Stomach (tissue), 9 donors: ENCODE results near the gene NHLRC3. TPM values are rescaled to one million over a fixed set of nuclear protein-coding genes. Genes with fewer than 3 reads are reported as not detected.

Source experiments
- DNase-seq, 2 donors: peaks; one replicate each; pipeline versions ENCODE4 v3.0.0 to v3.0.0-alpha.2; 2013 to 2019
- H3K27ac ChIP-seq, 5 donors: fragments of 200-600 bp in 4 of 5; sonication (generic) in 4 of 5; one replicate each; pipeline ENCODE4 v1.5.1; 2013 to 2019; ENCODE audit warnings: mild to moderate bottlenecking in 1 of 5, moderate library complexity in 1 of 5
- H3K27me3 ChIP-seq, 3 donors: fragments of 200-600 bp; sonication (generic); one replicate each; pipeline ENCODE4 v1.5.1; 2017 to 2019; ENCODE audit warnings: mixed run types in 1 of 3
- H3K36me3 ChIP-seq, 4 donors: fragments of 200-600 bp; sonication (generic); 1 replicate in 3 of 4; 2 replicates in 1 of 4; pipeline ENCODE4 v1.5.1; 2016 to 2019
- H3K4me1 ChIP-seq, 4 donors: fragments of 200-600 bp; sonication (generic); one replicate each; pipeline ENCODE4 v1.5.1; 2016 to 2019
- H3K4me3 ChIP-seq, 4 donors: fragments of 200-600 bp; sonication (generic) in 3 of 4; one replicate each; pipeline ENCODE4 v1.5.1; 2016 to 2019; ENCODE audit warnings: mild to moderate bottlenecking in 1 of 4
- H3K9me3 ChIP-seq, 4 donors: fragments of 200-600 bp; sonication (generic); one replicate each; pipeline ENCODE4 v1.5.1; 2016 to 2019
- CTCF ChIP-seq, 7 experiments: fragments of 450-650 bp in 4 of 7; fragments of 200-600 bp in 3 of 7; sonication (generic) in 3 of 7; IDR thresholded peaks; one replicate each; pipeline ENCODE4 v1.5.1; 2016 to 2019; ENCODE audit warnings: antibody characterized with exemption in 7 of 7, control low read depth in 2 of 7, mild to moderate bottlenecking in 1 of 7
- EP300 ChIP-seq: sonication (generic); formaldehyde crosslinking; IDR thresholded peaks from one replicate; pipeline ENCODE4 v1.6.1; 2017; ENCODE audit warnings: antibody characterized with exemption
- POLR2A ChIP-seq, 4 donors: fragments of 450-650 bp; IDR thresholded peaks; one replicate each; pipeline ENCODE4 v1.6.1; 2016; ENCODE audit warnings: antibody characterized with exemption in 4 of 4, control low read depth in 2 of 4, mild to moderate bottlenecking in 1 of 4, moderate library complexity in 1 of 4
- POLR2AphosphoS5 ChIP-seq, 3 donors: sonication (generic); formaldehyde crosslinking; IDR thresholded peaks; one replicate each; pipeline ENCODE4 v1.6.1; 2016; ENCODE audit warnings: antibody characterized with exemption in 3 of 3
- WGBS, 5 donors: extraction: QIAGEN DNeasy Blood & Tissue Kit in 3 of 5; methylation state at CpG; one replicate each; pipeline versions ENCODE4 v1.1.5 to v1.1.7; 2013 to 2018; 5-methylcytosine and 5-hydroxymethylcytosine counted together
- intact Hi-C: fragments of 100-400 bp; cut with DNase I; formaldehyde crosslinking; loops from one replicate; pipeline ENCODE4 v1.15.1; 2023; ENCODE audit warnings: low total_unique reads
- polyA plus RNA-seq, 3 donors: library from polyadenylated mRNA; stranded (reverse); fragments of 200-250 nt; gene quantifications; one replicate each; pipeline ENCODE4 v1.2.3, GENCODE V29; 2013
- total RNA-seq, 5 donors: library from RNA; depleted of rRNA; stranded (reverse); fragments of >200 nt; gene quantifications; one replicate each; pipeline versions ENCODE4 v1.1.0 to v1.2.3, GENCODE V29; 2014 to 2016
- donor health status: healthy with polysubstance abuse.
- donor health status: Bipolar disorder and iron deficiency.
- donor health status: healthy.

NHLRC3 gene
- total and polyA plus RNA-seq, 8 donors = 4.1 to 74.4 (median 13.9) TPM

DNA sequence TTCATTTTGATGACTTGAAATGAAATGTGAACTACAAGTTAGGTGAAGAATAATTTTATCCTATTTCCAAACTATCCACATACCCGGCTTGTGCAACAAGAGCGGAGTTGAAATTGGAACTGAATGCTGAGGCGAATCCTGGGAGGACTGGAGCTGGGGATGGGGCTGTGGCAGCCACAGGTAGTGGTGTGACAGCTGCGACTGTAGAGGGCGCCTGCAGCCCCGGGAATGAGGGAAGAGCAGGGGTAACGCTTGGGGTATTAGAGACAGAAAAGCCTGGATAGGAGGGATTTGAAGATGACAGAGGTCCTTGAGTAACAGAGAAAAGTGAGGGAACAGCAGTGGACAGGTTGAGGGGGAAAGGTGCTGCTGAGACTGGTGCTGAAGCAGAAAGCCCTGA lies 25.6 kb upstream of the NHLRC3 start:
- no peaks in the 10 kb centered on the region for H3K27me3 ChIP-seq
- no peaks in the 10 kb centered on the region for H3K4me1 ChIP-seq
- intact Hi-C loops = no loop called here
- no peak overlapping the region for H3K4me3 ChIP-seq
- 75 to 85% (median 78%) methylated on average over 7 of the region's 7 CpGs for WGBS, 5 donors
- DNase-seq = no peak
- no peak overlapping the region for H3K27ac ChIP-seq
- H3K9me3 ChIP-seq = no peaks in the 10 kb centered on the region
- peaks cover 49 to 91% (median 87%) of the 10 kb centered on the region in 4 donors for H3K36me3 ChIP-seq
- TF ChIP-seq POLR2A (IDR thresholded peaks at IDR 0.05) (no peak), EP300 (no peak), CTCF (IDR thresholded peaks at IDR 0.05) (no peak), POLR2AphosphoS5 (IDR thresholded peaks at IDR 0.05) (no peak)

- DNase-seq = no peak
- intact Hi-C loops = no loop called here
- no peaks in the 10 kb centered on the region for H3K27me3 ChIP-seq
- no peak overlapping the region for H3K27ac ChIP-seq
- no peak overlapping the region for H3K4me3 ChIP-seq
- H3K4me1 ChIP-seq = no peaks in the 10 kb centered on the region
- TF ChIP-seq EP300 (no peak), POLR2A (IDR thresholded peaks at IDR 0.05) (no peak), CTCF (IDR thresholded peaks at IDR 0.05) (no peak), POLR2AphosphoS5 (IDR thresholded peaks at IDR 0.05) (no peak)
- WGBS, 5 donors = 83 to 91% (median 86%) methylated on average over 5 of the region's 5 CpGs
- H3K9me3 ChIP-seq = no peaks in the 10 kb centered on the region
- peaks cover 49 to 95% (median 92%) of the 10 kb centered on the region in 4 donors for H3K36me3 ChIP-seq
These were observed 24.8 kb upstream of the NHLRC3 start for GRCh38 chr13:39013462-39013861.

- Histone ChIP-seq H3K4me1 (no peaks in the 10 kb centered on the region), H3K27ac (no peak overlapping the region), H3K4me3 (no peak overlapping the region), H3K27me3 (no peaks in the 10 kb centered on the region), H3K36me3 (peaks cover 51 to 99% (median 83%) of the 10 kb centered on the region in 4 donors), H3K9me3 (no peaks in the 10 kb centered on the region)
- TF ChIP-seq POLR2A (IDR thresholded peaks at IDR 0.05) (no peak), CTCF (IDR thresholded peaks at IDR 0.05) (no peak), EP300 (no peak), POLR2AphosphoS5 (IDR thresholded peaks at IDR 0.05) (no peak)
- DNase-seq = no peak
- intact Hi-C loops = no loop called here
- WGBS, 5 donors = 60 to 81% (median 78%) methylated on average over 1 of the region's 1 CpG
These were observed 22.2 kb upstream of the NHLRC3 start for GRCh38 chr13:39016087-39016486.

DNA sequence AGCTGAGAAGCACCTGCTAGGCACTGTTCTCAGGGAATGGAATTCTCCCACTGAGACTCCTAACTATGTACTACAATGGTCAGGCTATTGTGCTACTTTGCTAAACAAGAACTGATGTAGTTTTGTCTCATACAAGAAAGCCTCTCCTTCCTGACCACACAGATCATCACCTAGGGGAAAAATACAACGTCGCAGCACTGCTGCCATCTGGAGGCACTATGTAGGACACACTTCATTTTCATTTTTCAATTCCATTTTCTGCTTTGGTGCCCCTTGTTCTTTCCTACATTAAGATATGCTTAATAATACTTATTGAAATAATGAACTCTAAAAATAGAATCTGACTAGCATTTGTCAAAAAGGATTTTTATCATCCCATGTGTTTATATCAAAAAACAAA lies 21.5 kb upstream of the NHLRC3 start:
- H3K27ac ChIP-seq = no peak overlapping the region
- TF ChIP-seq CTCF (IDR thresholded peaks at IDR 0.05) (no peak), EP300 (no peak), POLR2A (IDR thresholded peaks at IDR 0.05) (no peak)

More for the DNA sequence above, 21.5 kb upstream of the NHLRC3 start:
- Histone ChIP-seq H3K4me3 (no peak overlapping the region), H3K4me1 (no peaks in the 10 kb centered on the region), H3K36me3 (peaks cover 46 to 99% (median 83%) of the 10 kb centered on the region in 4 donors), H3K27me3 (no peaks in the 10 kb centered on the region), H3K9me3 (no peaks in the 10 kb centered on the region)
- DNase-seq = peak in 1 of 2 donors; percentile 63
- intact Hi-C loops = no loop called here
- WGBS, 5 donors = 11 to 22% (median 14%) methylated on average over 2 of the region's 2 CpGs
